GM21825 (cell line): ENCODE measurements around the gene FAM83B.
"Not testable (repeated sequence)": the region's sequence is repeated elsewhere in the genome, so short reads cannot be mapped to it uniquely, and the experiment has no call there.

Experiments used
- ATAC-seq: cut with Tn5 transposase; IDR thresholded peaks from one replicate; pipeline ENCODE4 v1.9.1; 2021; ENCODE audit warnings: mild to moderate bottlenecking, moderate library complexity; ENCODE audit not compliant: unreplicated experiment

FAM83B gene

GRCh38 chr6:54846243-54846856 is at the start of gene FAM83B:
Gene FAM83B (plus strand): TSS chr6:54846771. CDS start chr6:54870247, 23,476 bp downstream.
- ATAC-seq, result no peak

- ATAC-seq, result not testable (repeated sequence)
These were observed 49.7 kb upstream of the FAM83B start for GRCh38 chr6:54796918-54797317.

GRCh38 chr6:54800050-54800600 is 46.4 kb upstream of the FAM83B start:
- no peak for ATAC-seq

GRCh38 chr6:54801244-54801643 is 45.3 kb upstream of the FAM83B start:
- no peak for ATAC-seq

- no peak for ATAC-seq
These were observed 44.9 kb upstream of the FAM83B start for GRCh38 chr6:54801669-54802068.

- no peak for ATAC-seq
These were observed 43.6 kb upstream of the FAM83B start for GRCh38 chr6:54802775-54803634.

GRCh38 chr6:54805077-54805476 is 41.5 kb upstream of the FAM83B start:
- no peak for ATAC-seq

GRCh38 chr6:54810147-54810546 is 36.4 kb upstream of the FAM83B start:
- no peak for ATAC-seq

GRCh38 chr6:54813892-54814291 is 32.7 kb upstream of the FAM83B start:
- no peak for ATAC-seq

GRCh38 chr6:54817236-54817635 is 29.3 kb upstream of the FAM83B start:
- ATAC-seq, result no peak

GRCh38 chr6:54817834-54818233 is 28.7 kb upstream of the FAM83B start:
- ATAC-seq, result no peak

- not testable (repeated sequence) for ATAC-seq
These were observed 22.3 kb upstream of the FAM83B start for GRCh38 chr6:54824225-54824624.

GRCh38 chr6:54827010-54827409 is 19.6 kb upstream of the FAM83B start:
- no peak for ATAC-seq

- ATAC-seq, result no peak
These were observed 16.4 kb upstream of the FAM83B start for GRCh38 chr6:54830216-54830615.

GRCh38 chr6:54835176-54835575 is 11.4 kb upstream of the FAM83B start:
- no peak for ATAC-seq

GRCh38 chr6:54846857-54847674 is 495 bp downstream of the FAM83B start:
- ATAC-seq, result no peak

GRCh38 chr6:54847799-54848597 is 1.4 kb downstream of the FAM83B start:
- ATAC-seq, result no peak

GRCh38 chr6:54850114-54850513 is 3.5 kb downstream of the FAM83B start:
- ATAC-seq, result no peak

- no peak for ATAC-seq
These were observed 9.6 kb downstream of the FAM83B start for GRCh38 chr6:54856129-54856528.

GRCh38 chr6:54860132-54860531 is 13.6 kb downstream of the FAM83B start:
- ATAC-seq, result no peak
